SK-N-SH (cell line): ENCODE data around the gene ZNF775.

Experiments used
- FOXM1 ChIP-seq: IDR thresholded peaks from 2 replicates; pipeline ENCODE4 v1.4.0; 2012; ENCODE audit warnings: low read depth, mild to moderate bottlenecking
- GABPA ChIP-seq: IDR thresholded peaks from 2 replicates; pipeline ENCODE4 v1.4.0; 2012; ENCODE audit warnings: low read depth, mild to moderate bottlenecking
- RCOR1 ChIP-seq: fragments of 150-350 bp; IDR thresholded peaks from 2 replicates; pipeline ENCODE4 v1.6.1; 2017; ENCODE audit warnings: antibody characterized with exemption, low read length
- USF2 ChIP-seq: fragments of 150-350 bp; IDR thresholded peaks from 2 replicates; pipeline ENCODE4 v1.6.1; 2017; ENCODE audit warnings: antibody characterized with exemption, low read length, low read depth, borderline replicate concordance
- TF ChIP-seq, protein P1 (sequence below): fragments of 200-600 bp; sonication (generic); IDR thresholded peaks from 2 replicates; pipeline ENCODE4 v1.6.1; 2017; ENCODE audit warnings: antibody characterized with exemption, mild to moderate bottlenecking, moderate library complexity

DNA sequence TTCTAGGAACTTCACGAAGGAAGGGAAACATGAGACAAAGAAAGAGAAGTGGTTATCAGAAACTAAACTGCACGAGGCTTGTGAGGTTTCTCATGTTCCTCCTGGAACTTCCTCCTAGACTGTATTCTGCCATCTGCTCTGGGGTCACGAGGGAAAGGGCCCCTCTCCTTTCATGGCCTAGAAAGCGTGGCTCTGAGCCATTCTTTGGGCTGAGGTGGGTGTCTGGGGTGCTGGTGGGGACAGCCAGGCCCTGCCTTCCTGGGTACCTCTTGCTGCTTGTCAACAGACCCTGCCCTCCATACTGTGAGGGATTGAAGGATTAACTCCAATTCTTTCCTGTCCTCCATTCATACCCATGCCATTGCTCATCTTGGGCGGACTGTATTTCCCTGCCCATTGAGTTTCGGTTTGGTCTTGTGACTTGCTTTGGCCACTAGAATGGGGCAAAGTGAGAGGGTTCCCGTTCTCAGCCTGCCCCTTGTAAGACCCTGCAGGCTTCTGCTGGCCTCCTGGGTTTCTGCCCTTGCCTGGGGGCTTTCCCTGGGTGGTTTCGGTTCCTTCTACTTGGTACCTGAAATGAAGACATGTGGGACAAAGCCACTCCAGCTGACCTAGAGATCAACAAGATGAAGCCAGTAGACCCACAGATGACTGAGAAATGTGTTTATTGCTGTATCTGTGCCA is 56.4 kb downstream of the ZNF775 start:
- TF ChIP-seq FOXM1, result no peak
- TF ChIP-seq RCOR1, result no peak
- no peak for TF ChIP-seq GABPA
- TF ChIP-seq, protein P1, sequence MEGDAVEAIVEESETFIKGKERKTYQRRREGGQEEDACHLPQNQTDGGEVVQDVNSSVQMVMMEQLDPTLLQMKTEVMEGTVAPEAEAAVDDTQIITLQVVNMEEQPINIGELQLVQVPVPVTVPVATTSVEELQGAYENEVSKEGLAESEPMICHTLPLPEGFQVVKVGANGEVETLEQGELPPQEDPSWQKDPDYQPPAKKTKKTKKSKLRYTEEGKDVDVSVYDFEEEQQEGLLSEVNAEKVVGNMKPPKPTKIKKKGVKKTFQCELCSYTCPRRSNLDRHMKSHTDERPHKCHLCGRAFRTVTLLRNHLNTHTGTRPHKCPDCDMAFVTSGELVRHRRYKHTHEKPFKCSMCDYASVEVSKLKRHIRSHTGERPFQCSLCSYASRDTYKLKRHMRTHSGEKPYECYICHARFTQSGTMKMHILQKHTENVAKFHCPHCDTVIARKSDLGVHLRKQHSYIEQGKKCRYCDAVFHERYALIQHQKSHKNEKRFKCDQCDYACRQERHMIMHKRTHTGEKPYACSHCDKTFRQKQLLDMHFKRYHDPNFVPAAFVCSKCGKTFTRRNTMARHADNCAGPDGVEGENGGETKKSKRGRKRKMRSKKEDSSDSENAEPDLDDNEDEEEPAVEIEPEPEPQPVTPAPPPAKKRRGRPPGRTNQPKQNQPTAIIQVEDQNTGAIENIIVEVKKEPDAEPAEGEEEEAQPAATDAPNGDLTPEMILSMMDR, result no peak
- TF ChIP-seq USF2, result no peak
